Measurements from ENCODE around the gene GUF1.

GUF1 gene

GRCh38 chr4:44700427-44700826 lies 22.2 kb downstream of the GUF1 start:
- no peak for DNase-seq (ENCODE audit: low read depth)
- no peak overlapping the region for H3K4me3 ChIP-seq (replicated peaks; ENCODE audit: low read depth, low read length)
- no peak for TF ChIP-seq CTCF (IDR thresholded peaks at IDR 0.05; ENCODE audit: low read length, missing control alignments)

GRCh38 chr4:44701037-44701436 lies 22.8 kb downstream of the GUF1 start:
- TF ChIP-seq CTCF (IDR thresholded peaks at IDR 0.05; ENCODE audit: low read length, missing control alignments): no peak
- no peak for DNase-seq (ENCODE audit: low read depth)
- no peak overlapping the region for H3K4me3 ChIP-seq (replicated peaks; ENCODE audit: low read depth, low read length)

GRCh38 chr4:44704673-44705072 lies 26.5 kb downstream of the GUF1 start:
- no peak for DNase-seq (ENCODE audit: low read depth)
- no peak overlapping the region for H3K4me3 ChIP-seq (replicated peaks; ENCODE audit: low read depth, low read length)
- no peak for TF ChIP-seq CTCF (IDR thresholded peaks at IDR 0.05; ENCODE audit: low read length, missing control alignments)

GRCh38 chr4:44713125-44713524 lies 34.9 kb downstream of the GUF1 start:
- no peak for TF ChIP-seq CTCF (IDR thresholded peaks at IDR 0.05; ENCODE audit: low read length, missing control alignments)
- H3K4me3 ChIP-seq (replicated peaks; ENCODE audit: low read depth, low read length): no peak overlapping the region
- DNase-seq (ENCODE audit: low read depth): no peak

GRCh38 chr4:44716597-44716996 lies 38.4 kb downstream of the GUF1 start:
- TF ChIP-seq CTCF (IDR thresholded peaks at IDR 0.05; ENCODE audit: low read length, missing control alignments): no peak
- DNase-seq (ENCODE audit: low read depth): no peak
- no peak overlapping the region for H3K4me3 ChIP-seq (replicated peaks; ENCODE audit: low read depth, low read length)

- TF ChIP-seq CTCF (IDR thresholded peaks at IDR 0.05; ENCODE audit: low read length, missing control alignments): no peak
- DNase-seq (ENCODE audit: low read depth): no peak
- H3K4me3 ChIP-seq (replicated peaks; ENCODE audit: low read depth, low read length): no peak overlapping the region
Measured at GRCh38 chr4:44720371-44720770, 42.2 kb downstream of the GUF1 start.

GRCh38 chr4:44722001-44722400 lies 43.8 kb downstream of the GUF1 start:
- no peak for DNase-seq (ENCODE audit: low read depth)
- TF ChIP-seq CTCF (IDR thresholded peaks at IDR 0.05; ENCODE audit: low read length, missing control alignments): no peak
- no peak overlapping the region for H3K4me3 ChIP-seq (replicated peaks; ENCODE audit: low read depth, low read length)

All from fibroblast of pulmonary artery (primary cell).